Neural crest cell (in vitro differentiated cells): ENCODE data around the gene DGCR6L. TPM values are rescaled to one million over a fixed set of nuclear protein-coding genes. Genes with fewer than 3 reads are reported as not detected.
"Not testable (repeated sequence)": the region's sequence is repeated elsewhere in the genome, so short reads cannot be mapped to it uniquely, and the experiment has no call there.

Source experiments
- DNase-seq: peaks from one replicate; pipeline ENCODE4 v3.0.0; 2021; ENCODE audit warnings: low read depth, mixed read lengths, low spot score
- H3K27ac Mint-ChIP-seq: one replicate; pipeline ENCODE4 v1.8.0; 2021; ENCODE audit warnings: mild to moderate bottlenecking, mixed read lengths; ENCODE audit not compliant: unreplicated experiment
- H3K27me3 Mint-ChIP-seq: 2 replicates; pipeline ENCODE4 v1.8.0; 2021; ENCODE audit warnings: low read depth, mild to moderate bottlenecking, mixed read lengths
- H3K36me3 Mint-ChIP-seq: 2 replicates; pipeline ENCODE4 v1.8.0; 2021; ENCODE audit warnings: low read depth, mild to moderate bottlenecking, mixed read lengths
- H3K4me1 Mint-ChIP-seq: 2 replicates; pipeline ENCODE4 v1.8.0; 2021; ENCODE audit warnings: mixed read lengths
- H3K4me3 Mint-ChIP-seq: one replicate; pipeline ENCODE4 v1.8.0; 2021; ENCODE audit warnings: mild to moderate bottlenecking, mixed read lengths
- H3K9me3 Mint-ChIP-seq: 2 replicates; pipeline ENCODE4 v1.8.0; 2021; ENCODE audit warnings: mixed read lengths
- CTCF ChIP-seq: fragments of 200-600 bp; sonication (generic); conservative IDR thresholded peaks from 2 replicates; pipeline ENCODE4 v1.5.0; 2021; ENCODE audit warnings: antibody characterized with exemption, mild to moderate bottlenecking
- total RNA-seq: library from RNA; stranded (reverse); gene quantifications from 2 replicates; pipeline ENCODE4 v1.2.1, GENCODE V29; 2021

DGCR6L gene
- total RNA-seq, 1 donor from 2014 or later: 58.7 TPM

- Mint-ChIP-seq H3K9me3 (no peaks in the 10 kb centered on the region), H3K36me3 (no peaks in the 10 kb centered on the region), H3K4me3 (no peak overlapping the region), H3K27me3 (peaks cover 13% of the 10 kb centered on the region), H3K27ac (no peak overlapping the region), H3K4me1 (peaks cover 5% of the 10 kb centered on the region)
- DNase-seq: no peak
- TF ChIP-seq CTCF: no peak
These were observed 13.8 kb downstream of the DGCR6L start for GRCh38 chr22:20305894-20306645.

- H3K27me3 Mint-ChIP-seq: peaks cover 20% of the 10 kb centered on the region
- H3K4me3 Mint-ChIP-seq, H3K4me1 Mint-ChIP-seq, H3K36me3 Mint-ChIP-seq, H3K27ac Mint-ChIP-seq, H3K9me3 Mint-ChIP-seq, DNase-seq: not testable (repeated sequence)
These were observed 14.5 kb downstream of the DGCR6L start for GRCh38 chr22:20305230-20305893.

- Mint-ChIP-seq H3K36me3 (no peaks in the 10 kb centered on the region), H3K4me1 (peaks cover 5% of the 10 kb centered on the region), H3K4me3 (no peak overlapping the region), H3K27me3 (peaks cover 24% of the 10 kb centered on the region), H3K9me3 (no peaks in the 10 kb centered on the region), H3K27ac (no peak overlapping the region)
- DNase-seq: no peak
- no peak for TF ChIP-seq CTCF
These were observed 15.2 kb downstream of the DGCR6L start for GRCh38 chr22:20304646-20305045.

GRCh38 chr22:20303229-20303534 is 16.7 kb downstream of the DGCR6L start:
- peaks cover 29% of the 10 kb centered on the region for H3K27me3 Mint-ChIP-seq
- H3K36me3 Mint-ChIP-seq, H3K9me3 Mint-ChIP-seq, H3K4me3 Mint-ChIP-seq, H3K27ac Mint-ChIP-seq, DNase-seq, H3K4me1 Mint-ChIP-seq: not testable (repeated sequence)

GRCh38 chr22:20302438-20303228 is 17.2 kb downstream of the DGCR6L start:
- Mint-ChIP-seq H3K36me3 (no peaks in the 10 kb centered on the region), H3K27ac (no peak overlapping the region), H3K4me1 (no peaks in the 10 kb centered on the region), H3K27me3 (peaks cover 35% of the 10 kb centered on the region), H3K9me3 (no peaks in the 10 kb centered on the region), H3K4me3 (peak overlapping the region; percentile 27)
- DNase-seq: no peak
- no peak for TF ChIP-seq CTCF

GRCh38 chr22:20299746-20300136 is 20.1 kb downstream of the DGCR6L start:
- Mint-ChIP-seq H3K27me3 (peaks cover 57% of the 10 kb centered on the region), H3K27ac (no peak overlapping the region), H3K36me3 (no peaks in the 10 kb centered on the region), H3K4me3 (peak overlapping the region; percentile 57), H3K4me1 (no peaks in the 10 kb centered on the region), H3K9me3 (no peaks in the 10 kb centered on the region)
- DNase-seq: no peak
- no peak for TF ChIP-seq CTCF
